SKM-1 (cell line): ENCODE results near the gene DOCK4.

ENCODE experiments used
- DNase-seq: peaks from one replicate; lab custom pipeline; 2025; ENCODE audit not compliant: unreplicated experiment; lab: John Stamatoyannopoulos, UW

DOCK4 gene

DNA sequence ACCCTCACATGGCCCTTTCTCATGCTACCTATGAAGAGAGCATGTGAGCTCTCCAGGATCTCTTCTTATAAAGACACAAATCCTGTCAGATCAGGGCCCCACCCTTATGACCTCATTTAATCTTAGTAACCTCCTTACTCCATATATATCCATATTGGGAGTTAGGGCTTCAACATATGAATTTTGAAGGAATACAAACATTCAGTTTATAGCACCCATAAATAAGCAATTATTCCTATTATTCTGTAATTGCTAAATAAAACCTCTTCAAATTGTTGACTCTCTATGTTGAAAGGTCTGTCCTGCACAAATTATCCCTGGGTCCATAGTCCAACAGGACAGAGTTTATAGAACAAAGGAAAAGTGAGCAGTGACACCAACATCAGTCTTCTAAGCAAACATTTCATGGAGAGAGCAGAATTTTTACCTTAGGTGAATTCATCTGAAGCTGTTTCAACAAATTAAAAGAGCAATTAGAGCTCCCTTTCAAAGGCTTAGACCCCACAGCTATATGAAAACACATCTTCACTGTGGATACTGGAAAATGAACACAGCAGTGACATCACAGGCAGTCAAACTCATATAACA is 12.2 kb downstream of the DOCK4 start:
- DNase-seq: no peak

GRCh38 chr7:112192236-112193154 is 13.7 kb downstream of the DOCK4 start:
- DNase-seq: no peak

GRCh38 chr7:112190120-112190519 is 16.1 kb downstream of the DOCK4 start:
- DNase-seq: no peak

DNA sequence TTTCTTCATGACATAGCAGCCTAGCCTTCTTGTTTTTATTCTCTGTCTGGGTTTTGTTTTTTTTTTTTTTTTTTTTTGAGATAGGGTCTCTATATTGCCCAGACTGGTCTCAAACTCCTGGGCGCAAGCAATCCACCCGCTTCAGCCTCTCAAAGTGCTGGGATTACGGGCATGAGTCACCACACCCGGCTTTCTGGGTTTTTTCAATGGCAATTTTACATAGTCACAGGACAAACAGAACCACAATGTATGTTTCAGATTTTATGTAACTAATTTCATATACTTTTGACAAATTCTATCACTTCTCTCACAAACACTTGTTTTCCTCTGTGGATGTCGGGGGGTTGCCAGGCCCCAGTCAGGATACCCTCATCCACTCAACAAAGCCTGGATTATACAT is 16.5 kb downstream of the DOCK4 start:
- DNase-seq: no peak

- DNase-seq: no peak
Measured at GRCh38 chr7:112188257-112188656, 17.9 kb downstream of the DOCK4 start.

- DNase-seq: no peak
Measured at GRCh38 chr7:112186300-112186699, 19.9 kb downstream of the DOCK4 start.

DNA sequence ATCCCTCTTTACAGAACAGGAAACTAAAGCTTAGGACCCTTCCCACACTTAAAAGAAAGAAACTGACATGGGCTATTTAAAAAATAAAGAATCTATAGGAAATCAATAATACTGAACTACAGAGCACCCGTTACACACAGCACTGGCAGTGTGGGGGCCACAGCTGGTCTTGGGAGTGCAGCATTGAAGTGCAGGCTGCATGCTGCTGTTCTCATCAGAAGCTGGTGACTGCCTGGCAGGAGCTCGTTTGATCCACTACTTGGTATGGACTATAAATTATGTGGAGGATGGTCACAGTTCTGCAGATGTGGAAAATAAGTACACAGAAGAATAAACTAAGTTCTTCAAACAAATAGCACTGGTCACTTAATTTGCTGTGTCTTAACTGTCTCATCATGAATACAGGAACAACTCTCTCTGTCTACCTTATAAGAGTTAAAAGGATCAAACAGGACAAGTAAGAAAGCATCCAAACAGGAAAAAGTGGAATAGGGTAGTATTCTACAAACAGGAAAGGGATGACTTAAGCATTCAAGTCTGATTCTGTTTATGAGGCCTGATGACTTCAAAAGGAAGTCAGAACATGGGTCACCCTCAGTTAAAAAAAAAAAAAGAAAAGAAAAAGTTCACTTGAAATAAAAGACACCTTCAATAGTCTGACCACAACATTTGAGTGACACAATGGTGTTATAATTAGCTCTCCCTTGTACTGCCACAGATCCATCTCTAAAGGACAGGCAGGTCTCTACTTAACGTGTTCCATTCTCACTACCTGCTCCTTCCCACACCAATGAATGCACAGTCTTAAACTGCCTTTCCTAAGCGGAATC is 21.0 kb downstream of the DOCK4 start:
- DNase-seq: no peak

GRCh38 chr7:112184455-112184854 is 21.7 kb downstream of the DOCK4 start:
- DNase-seq: no peak

DNA sequence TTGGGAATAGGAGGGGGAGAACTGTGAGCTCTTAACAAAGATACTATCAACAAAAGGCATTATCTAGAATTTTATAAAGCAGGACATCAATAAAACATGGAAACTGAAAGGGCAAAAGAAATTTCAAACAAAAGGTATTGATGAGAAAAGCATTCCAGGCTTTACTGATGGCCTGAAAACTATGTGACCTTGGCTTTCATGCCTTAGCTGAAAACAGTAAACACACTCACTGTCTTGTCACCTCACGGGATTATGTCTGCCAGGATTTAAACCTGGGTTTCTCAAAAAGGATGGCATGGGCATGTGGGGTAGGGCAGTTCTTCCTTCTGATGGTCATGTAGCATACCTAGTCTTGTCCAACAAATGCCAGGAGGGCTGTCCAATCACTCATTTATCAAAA is 22.9 kb downstream of the DOCK4 start:
- DNase-seq: no peak

GRCh38 chr7:112182749-112183148 is 23.4 kb downstream of the DOCK4 start:
- DNase-seq: no peak

- DNase-seq: no peak
Measured at GRCh38 chr7:112180223-112180622, 26.0 kb downstream of the DOCK4 start.

GRCh38 chr7:112176693-112177415 is 29.3 kb downstream of the DOCK4 start:
- DNase-seq: no peak

DNA sequence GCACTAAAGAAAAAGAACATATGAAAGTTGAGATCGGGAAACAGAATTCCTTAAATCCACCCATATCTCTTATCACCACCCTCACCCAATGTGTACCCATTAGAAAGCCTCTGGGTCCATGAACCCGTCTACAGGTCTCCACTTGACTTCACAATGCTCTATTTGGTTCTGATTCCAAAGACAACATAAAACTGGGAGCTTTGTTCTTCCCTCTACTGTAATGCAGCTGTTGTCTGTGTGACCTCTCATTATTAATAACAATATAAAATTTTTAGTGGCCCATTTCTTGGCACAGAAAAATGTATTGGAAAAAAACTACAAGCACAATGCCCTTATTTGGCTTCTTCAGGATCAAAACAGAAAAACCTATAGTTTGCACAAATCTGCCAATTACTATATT is 30.0 kb downstream of the DOCK4 start:
- no peak for DNase-seq

DNA sequence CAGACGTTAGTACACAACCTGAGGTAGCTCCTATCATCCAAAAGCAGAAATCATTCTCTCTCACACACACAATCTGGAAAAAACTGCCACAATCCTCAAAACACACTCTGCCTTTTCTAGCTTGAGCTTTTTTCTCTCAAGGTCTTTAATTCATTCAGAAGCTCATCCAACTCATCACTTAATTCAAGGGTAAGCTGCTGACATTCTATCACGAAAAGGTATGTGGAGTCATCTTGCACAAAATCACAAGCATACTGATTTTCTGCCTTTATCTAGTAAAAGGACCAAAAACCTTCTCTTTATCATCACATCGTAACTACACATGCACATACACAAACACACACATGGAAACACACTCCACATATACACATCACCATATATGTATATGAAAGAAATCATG is 32.0 kb downstream of the DOCK4 start:
- no peak for DNase-seq

GRCh38 chr7:112173568-112173905 is 32.7 kb downstream of the DOCK4 start:
- no peak for DNase-seq

DNA sequence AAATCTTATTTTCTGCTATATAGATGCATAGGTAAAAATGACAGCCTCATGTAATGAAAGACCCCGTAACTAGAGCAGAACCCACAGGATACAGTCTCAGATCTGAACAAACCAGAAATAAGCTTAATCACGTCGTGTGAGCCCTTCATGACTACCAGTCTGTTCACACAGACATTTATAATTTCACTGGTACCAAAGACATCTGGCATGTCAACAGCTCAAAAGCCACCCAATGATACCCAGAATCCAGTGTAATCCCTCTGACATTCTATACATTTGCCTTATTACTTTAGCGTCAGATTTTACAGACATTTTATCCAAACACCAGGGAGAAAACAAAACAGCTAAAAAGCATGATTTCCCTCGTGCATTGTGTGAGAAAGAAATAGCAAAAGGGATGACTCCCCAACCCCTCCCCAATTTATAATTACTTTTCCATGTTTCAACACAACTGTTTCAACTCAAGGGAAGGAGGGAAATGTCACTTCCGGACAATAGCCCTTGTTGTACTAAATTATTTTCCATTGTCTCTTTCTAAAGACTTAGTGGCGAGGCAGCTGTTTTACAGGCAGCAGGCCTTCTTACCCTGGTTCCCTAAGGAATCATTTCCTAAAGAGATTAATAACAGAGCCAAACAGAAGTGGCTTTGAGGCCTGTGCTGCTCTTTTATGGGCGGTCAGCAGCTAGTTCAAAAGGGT is 33.2 kb downstream of the DOCK4 start:
- DNase-seq: no peak

DNA sequence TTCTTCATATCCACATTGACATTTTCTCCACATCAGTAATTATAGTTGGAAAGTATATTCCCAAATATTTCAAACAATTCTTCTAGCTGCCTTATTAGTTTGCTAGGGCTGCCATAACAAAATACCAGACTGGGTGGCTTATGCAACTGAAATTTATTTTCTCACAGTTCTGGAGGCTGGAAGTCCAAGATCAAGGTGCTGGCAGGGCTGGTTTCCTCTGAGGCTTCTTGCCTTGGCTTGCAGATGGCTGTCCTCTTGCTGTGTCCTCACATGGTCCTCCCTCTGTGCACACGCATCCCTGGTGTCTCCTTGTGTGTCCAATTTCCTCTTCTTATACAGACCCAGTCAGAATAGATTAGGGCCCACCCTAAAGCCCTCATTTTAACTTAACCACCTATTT is 34.5 kb downstream of the DOCK4 start:
- DNase-seq: no peak

GRCh38 chr7:112168915-112169314 is 37.3 kb downstream of the DOCK4 start:
- DNase-seq: no peak

DNA sequence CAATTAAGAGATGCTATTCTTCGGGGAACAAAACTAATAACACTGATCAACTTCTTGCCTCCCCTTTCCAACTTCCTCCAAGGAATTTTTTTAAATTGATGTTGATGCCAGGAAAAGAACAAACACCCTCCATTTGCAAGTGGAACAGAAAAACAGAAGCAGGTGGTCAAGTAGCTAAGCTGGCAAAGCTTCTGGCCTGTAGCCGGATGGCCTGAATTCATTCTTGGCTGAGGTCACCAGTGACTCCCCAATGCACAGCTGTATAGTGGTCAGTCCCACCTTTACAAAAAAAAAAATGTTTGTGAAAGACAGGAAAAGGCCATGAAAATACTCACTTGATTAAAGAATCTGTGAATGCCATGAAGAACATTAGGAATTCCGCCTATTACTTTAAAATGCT is 39.1 kb downstream of the DOCK4 start:
- no peak for DNase-seq

- DNase-seq: no peak
Measured at GRCh38 chr7:112162784-112163506, 43.3 kb downstream of the DOCK4 start.
